Activated CD8-positive, alpha-beta T cell treated with anti-CD3 and anti-CD28 coated beads for 36 hours (primary cell): ENCODE data around the gene TTC8. TPM values are rescaled to one million over a fixed set of nuclear protein-coding genes. Genes with fewer than 3 reads are reported as not detected.

ENCODE experiments used
- ATAC-seq: fragments of 200-7000 bp; cut with Tn5 transposase; one replicate; pipeline ENCODE4 v1.10.0; 2021; ENCODE audit warnings: mild to moderate bottlenecking, moderate library complexity
- CTCF ChIA-PET: fragments of 350-600 bp; sonication (Branson Sonifier 250); formaldehyde crosslinking; loops from one replicate; lab custom pipeline; 2021; ENCODE audit warnings: antibody characterized with exemption; lab: Charles Lee
- POLR2A ChIA-PET: fragments of 350-600 bp; sonication (Branson Sonifier 250); formaldehyde crosslinking; loops from one replicate; lab custom pipeline; 2021; ENCODE audit warnings: antibody characterized with exemption; lab: Charles Lee
- DNase-seq: peaks from one replicate; pipeline ENCODE4 v3.0.0-alpha.2; 2020
- H3K27ac Mint-ChIP-seq: one replicate; pipeline ENCODE4 v1.8.0; 2021; ENCODE audit warnings: mild to moderate bottlenecking, mixed read lengths
- H3K27me3 Mint-ChIP-seq: one replicate; pipeline ENCODE4 v1.8.0; 2021; ENCODE audit warnings: mixed read lengths
- H3K36me3 Mint-ChIP-seq: one replicate; pipeline ENCODE4 v1.8.0; 2021; ENCODE audit warnings: low read depth, mixed read lengths
- H3K4me1 Mint-ChIP-seq: one replicate; pipeline ENCODE4 v1.8.0; 2021; ENCODE audit warnings: low read depth, mixed read lengths
- H3K4me3 Mint-ChIP-seq: one replicate; pipeline ENCODE4 v1.8.0; 2021; ENCODE audit warnings: mild to moderate bottlenecking, moderate library complexity, mixed read lengths
- H3K9me3 Mint-ChIP-seq: one replicate; pipeline ENCODE4 v1.8.0; 2021; ENCODE audit warnings: mixed read lengths
- intact Hi-C: fragments of 100-400 bp; cut with micrococcal nuclease; formaldehyde crosslinking; loops from one replicate; pipeline ENCODE4 v1.10.0; 2022
- total RNA-seq, 2 experiments: library from RNA; stranded (reverse); gene quantifications; one replicate each; pipeline ENCODE4 v1.2.3, GENCODE V29; 2021
- TF ChIP-seq, protein P1 (sequence below): fragments of 200-600 bp; IDR thresholded peaks from one replicate; pipeline ENCODE4 v1.8.0; 2022; ENCODE audit warnings: antibody characterized with exemption, mild to moderate bottlenecking

Gene TTC8
- total RNA-seq, 2 experiments from 2014 or later: 2.5 to 4.0 TPM

DNA sequence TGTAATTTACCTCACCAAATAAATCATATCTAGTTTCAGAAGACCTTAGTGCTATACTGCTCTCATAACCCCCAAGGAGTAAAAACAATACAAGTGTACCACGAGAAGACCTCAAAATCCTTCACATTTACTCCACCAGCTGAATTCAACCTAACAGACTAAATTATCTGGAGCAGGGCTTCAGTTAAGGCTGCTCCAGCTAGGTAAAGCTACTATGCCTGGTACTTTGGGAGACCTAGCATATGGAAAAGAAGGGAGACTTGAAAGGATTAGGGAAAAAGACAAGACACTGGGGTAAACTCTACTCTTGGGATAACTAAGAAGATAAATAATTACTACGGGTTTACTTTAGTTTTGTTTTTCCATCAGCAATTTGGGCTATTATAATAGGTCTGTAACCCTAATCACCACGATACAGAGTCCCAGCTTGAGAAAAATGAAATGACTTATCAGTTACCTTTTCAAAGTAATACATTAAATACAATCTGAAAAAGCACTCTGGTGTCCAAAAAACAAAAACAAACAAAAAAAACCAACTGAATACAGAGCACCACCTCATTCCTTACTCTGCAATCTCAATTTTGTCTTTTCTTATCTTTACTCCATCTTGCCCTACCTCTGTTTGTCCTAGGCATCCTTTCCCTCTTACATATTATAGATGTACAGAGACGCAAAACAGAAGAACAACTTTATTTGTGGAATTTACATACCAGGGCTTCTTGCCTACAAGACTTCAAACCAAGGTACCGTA is 33.8 kb upstream of the TTC8 start:
- POLR2A ChIA-PET: no interaction called here

DNA sequence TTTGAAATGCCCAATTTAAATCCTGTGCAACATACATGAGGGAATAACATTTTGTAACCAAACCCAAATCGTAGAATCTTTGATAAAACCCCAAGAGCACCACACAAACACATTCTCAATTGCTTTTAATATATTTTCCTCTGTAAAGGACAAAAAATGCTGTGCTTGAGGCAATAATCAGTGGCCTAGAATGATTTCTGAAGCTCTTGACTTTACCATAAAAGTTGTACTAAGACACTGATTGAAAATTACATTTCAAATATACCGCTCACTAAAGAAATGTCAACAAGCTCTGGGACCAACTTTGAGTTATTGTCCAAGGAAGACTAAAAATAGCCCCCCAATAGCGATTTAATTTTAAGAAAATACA is 33.2 kb upstream of the TTC8 start:
- ChIA-PET POLR2A (no interaction called here), CTCF (interaction anchor here (1.0 to 2.3 kb wide), 3 partner anchors 33 to 124 kb away, joined by 3 to 9 read pairs (median 4); partner anchors contain the start of gene TTC8)
- TF ChIP-seq, protein P1, sequence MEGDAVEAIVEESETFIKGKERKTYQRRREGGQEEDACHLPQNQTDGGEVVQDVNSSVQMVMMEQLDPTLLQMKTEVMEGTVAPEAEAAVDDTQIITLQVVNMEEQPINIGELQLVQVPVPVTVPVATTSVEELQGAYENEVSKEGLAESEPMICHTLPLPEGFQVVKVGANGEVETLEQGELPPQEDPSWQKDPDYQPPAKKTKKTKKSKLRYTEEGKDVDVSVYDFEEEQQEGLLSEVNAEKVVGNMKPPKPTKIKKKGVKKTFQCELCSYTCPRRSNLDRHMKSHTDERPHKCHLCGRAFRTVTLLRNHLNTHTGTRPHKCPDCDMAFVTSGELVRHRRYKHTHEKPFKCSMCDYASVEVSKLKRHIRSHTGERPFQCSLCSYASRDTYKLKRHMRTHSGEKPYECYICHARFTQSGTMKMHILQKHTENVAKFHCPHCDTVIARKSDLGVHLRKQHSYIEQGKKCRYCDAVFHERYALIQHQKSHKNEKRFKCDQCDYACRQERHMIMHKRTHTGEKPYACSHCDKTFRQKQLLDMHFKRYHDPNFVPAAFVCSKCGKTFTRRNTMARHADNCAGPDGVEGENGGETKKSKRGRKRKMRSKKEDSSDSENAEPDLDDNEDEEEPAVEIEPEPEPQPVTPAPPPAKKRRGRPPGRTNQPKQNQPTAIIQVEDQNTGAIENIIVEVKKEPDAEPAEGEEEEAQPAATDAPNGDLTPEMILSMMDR: no peak
- ATAC-seq: no peak
- Mint-ChIP-seq H3K27ac (no peak overlapping the region), H3K4me1 (peaks cover 23% of the 10 kb centered on the region), H3K4me3 (peak overlapping the region; percentile 84), H3K36me3 (no peaks in the 10 kb centered on the region), H3K27me3 (no peaks in the 10 kb centered on the region), H3K9me3 (peaks cover 2% of the 10 kb centered on the region)
- intact Hi-C loops: loop anchor here (10.0 kb wide), 1 partner anchor 226 kb away; the partner anchor contains the start of gene ZC3H14
- DNase-seq: no peak

More for the DNA sequence above, 33.8 kb upstream of the TTC8 start:
- intact Hi-C loops: loop anchor here (10.0 kb wide), 1 partner anchor 226 kb away; the partner anchor contains the start of gene ZC3H14
- Mint-ChIP-seq H3K27me3 (no peaks in the 10 kb centered on the region), H3K9me3 (peaks cover 2% of the 10 kb centered on the region), H3K36me3 (no peaks in the 10 kb centered on the region), H3K4me3 (peak overlapping the region; percentile 84), H3K27ac (peak overlapping the region; percentile 12), H3K4me1 (peaks cover 23% of the 10 kb centered on the region)
- CTCF ChIA-PET: interaction anchor here (1.0 to 2.3 kb wide), 3 partner anchors 34 to 123 kb away, joined by 3 to 9 read pairs (median 4); partner anchors contain the start of gene TTC8
- TF ChIP-seq, protein P1: no peak
- ATAC-seq (no peak), DNase-seq (no peak)

DNA sequence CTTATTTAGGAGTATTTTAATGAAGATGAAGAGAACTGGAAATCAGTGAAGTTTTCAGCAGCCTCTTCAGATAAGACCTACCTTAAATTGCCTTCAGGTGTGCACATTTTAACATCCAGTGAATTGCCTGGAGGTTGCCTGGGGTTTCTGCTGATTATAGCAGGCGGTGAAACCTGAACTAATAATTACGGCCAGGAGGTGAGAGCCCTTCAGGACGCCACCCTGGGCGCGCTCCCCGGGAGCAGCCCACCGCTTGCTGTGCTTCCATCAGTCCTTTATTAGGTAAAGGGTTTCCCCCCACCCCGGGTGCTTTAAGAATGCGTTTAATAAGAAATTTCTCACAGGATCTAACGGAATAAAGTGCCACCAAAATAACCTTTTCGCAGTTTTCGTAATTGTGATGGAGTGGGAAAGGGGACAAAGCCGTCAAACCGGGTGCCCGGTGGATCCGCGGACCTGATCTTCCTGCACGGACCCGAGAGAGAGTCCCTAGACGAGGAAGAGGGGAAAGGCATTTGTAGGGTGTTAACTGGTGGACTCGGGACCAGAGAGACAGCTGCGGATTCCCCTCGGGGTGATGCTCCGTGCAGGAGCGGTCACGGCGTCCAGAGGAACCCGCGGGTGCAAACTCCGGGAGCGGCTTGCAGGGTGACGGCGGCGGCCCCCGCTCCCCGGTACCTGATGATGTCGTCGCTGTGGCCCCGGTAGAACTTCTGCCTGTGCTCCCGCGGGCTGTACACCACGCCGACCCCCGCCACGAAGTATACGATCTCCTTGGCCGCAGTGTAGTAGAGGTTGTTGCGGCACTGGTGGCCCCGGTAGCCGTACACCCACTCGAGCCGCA is 32.6 kb upstream of the TTC8 start:
- Mint-ChIP-seq H3K4me1 (peaks cover 23% of the 10 kb centered on the region), H3K27me3 (no peaks in the 10 kb centered on the region), H3K27ac (peak overlapping the region; percentile 80), H3K9me3 (no peaks in the 10 kb centered on the region), H3K4me3 (peak overlapping the region; percentile 84), H3K36me3 (no peaks in the 10 kb centered on the region)
- intact Hi-C loops: loop anchor here (10.0 kb wide), 1 partner anchor 227 kb away; the partner anchor contains the start of gene ZC3H14
- TF ChIP-seq, protein P1: no peak
- no peak for ATAC-seq
- ChIA-PET POLR2A (interaction anchor here (1.2 to 1.3 kb wide), 2 partner anchors 33 to 240 kb away, joined by 3 to 7 read pairs; partner anchors contain the start of gene TTC8), CTCF (interaction anchor here (1.0 to 2.3 kb wide), 7 partner anchors 9 to 124 kb away, joined by 3 to 9 read pairs (median 4); partner anchors contain the start of gene TTC8)
- DNase-seq: peak; percentile 46

DNA sequence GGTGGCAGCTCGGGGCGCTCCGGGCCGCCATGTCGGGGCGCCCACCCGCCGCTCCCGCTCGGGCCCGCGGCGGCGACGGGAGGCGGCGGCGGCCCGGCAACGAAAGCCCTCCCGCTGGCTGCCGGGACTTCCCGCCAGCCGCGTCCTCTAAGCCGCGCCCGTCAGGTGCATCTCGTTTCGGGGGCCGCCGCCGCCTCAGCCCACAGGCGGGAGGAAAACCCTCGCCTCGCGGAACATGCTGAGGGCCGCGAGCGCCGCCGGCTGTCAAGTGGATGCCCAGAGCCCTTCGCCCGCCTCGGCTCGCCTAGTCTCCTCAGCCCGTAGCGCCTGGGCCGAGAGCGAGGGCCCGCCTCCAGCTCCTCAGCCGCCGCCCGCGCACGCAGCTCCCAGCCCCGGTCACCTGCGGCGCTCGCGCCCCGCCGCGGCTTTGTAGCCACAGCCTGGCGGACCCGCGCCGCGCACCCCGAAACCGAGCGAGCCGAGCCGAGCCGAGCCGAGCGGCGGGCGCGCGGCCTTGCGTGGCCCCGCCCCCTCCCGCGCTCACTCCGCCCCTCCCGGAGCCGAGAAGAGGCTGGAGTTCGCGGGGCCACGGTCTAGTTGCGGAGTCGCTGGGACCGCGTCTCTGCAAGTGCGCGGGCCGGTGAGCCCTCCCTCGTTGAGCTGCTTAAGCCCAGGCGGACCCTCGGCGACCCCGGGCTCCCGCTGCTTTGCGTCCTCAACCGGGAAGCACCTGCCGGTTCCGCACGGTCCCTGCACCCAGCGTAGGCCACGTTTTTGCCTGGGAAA is 31.8 kb upstream of the TTC8 start, which contains the start of gene EML5:
Gene EML5, minus strand, starts transcription at position 481 of the 786 bp plus-strand sequence. Its CDS starts 450 bp downstream, at position 31.
- DNase-seq (peak; percentile 81), ATAC-seq (peak; percentile 84)
- Mint-ChIP-seq H3K27ac (peak within 1 kb of the TSS; percentile 80), H3K36me3 (no peaks in the 10 kb centered on the region), H3K9me3 (no peaks in the 10 kb centered on the region), H3K4me1 (peaks cover 23% of the 10 kb centered on the region), H3K27me3 (no peaks in the 10 kb centered on the region), H3K4me3 (peak within 1 kb of the TSS; percentile 84)
- POLR2A ChIA-PET: interaction anchor here (0.6 to 1.3 kb wide), 3 partner anchors 32 to 241 kb away, joined by 3 to 7 read pairs (median 4); partner anchors contain the start of gene TTC8
- CTCF ChIA-PET: interaction anchor here (1.1 to 1.5 kb wide), 6 partner anchors 10 to 228 kb away, joined by 3 to 6 read pairs (median 3); no protein-coding TSS in a partner anchor
- TF ChIP-seq, protein P1: no peak
- intact Hi-C loops: loop anchor here (10.0 kb wide), 1 partner anchor 228 kb away; the partner anchor contains the start of gene ZC3H14
